ENCODE results near the gene BAIAP2.

- TF ChIP-seq REST (IDR thresholded peaks at IDR 0.05) (no peak), HOXB13 (CRISPR knock-in tag; IDR thresholded peaks at IDR 0.05; ENCODE audit: low read depth) (no peak), MYC (IDR thresholded peaks at IDR 0.05; ENCODE audit: borderline replicate concordance, low read length) (no peak), POLR2A (IDR thresholded peaks at IDR 0.05; ENCODE audit: low read length) (no peak), MAZ (IDR thresholded peaks at IDR 0.05; ENCODE audit: borderline replicate concordance, low read depth, low read length) (no peak), CEBPB (IDR thresholded peaks at IDR 0.05) (no peak), JUN (IDR thresholded peaks at IDR 0.05) (no peak), CTCF (IDR thresholded peaks at IDR 0.05) (no peak), NR3C1 (IDR thresholded peaks at IDR 0.05) (no peak), RFX5 (IDR thresholded peaks at IDR 0.05) (no peak), EP300 (IDR thresholded peaks at IDR 0.05) (no peak)
These were observed 67.4 kb downstream of the BAIAP2 start for GRCh38 chr17:81102352-81102751.

Data from A549 (cell line).